Measurements from ENCODE around the gene ZNF784.
A peak's percentile ranks its signal among the peaks of the same experiment; 100 is the strongest.
"Not testable (repeated sequence)": the region's sequence is repeated elsewhere in the genome, so short reads cannot be mapped to it uniquely, and the experiment has no call there.

ZNF784 gene

DNA sequence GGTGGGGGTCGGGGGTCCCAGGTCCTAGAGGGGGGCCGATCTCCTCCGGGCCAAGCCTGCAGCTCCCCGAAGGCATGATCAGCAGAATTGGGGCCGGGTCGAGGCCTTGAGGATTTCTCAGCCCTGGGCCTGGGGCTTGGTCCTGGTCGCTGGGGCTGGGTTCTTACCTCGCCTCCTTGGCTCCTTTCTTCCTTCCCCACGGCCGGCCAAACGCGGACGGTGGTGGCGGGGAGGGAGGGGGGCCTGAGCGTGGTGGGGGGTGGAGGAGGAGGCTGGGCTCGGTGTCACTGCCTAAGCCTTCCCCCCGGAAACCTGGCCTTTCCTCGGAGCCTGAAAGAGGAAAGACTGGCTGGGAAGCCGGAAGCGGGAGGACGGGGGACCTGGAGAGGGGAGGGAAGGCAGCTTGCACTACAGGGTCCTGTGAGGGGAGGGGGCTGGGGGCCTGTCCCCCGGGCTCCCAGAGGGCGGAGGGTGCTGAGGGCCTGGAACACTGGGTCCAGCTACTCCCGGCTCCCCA lies 43.7 kb downstream of the ZNF784 start, which contains the start of gene ZNF579:
TSS of gene ZNF579 (minus strand) at position 221 of the 517 bp plus-strand sequence. CDS start 1,209 bp downstream, outside the sequence.
- peak; percentile 81 to 91 for DNase-seq

DNA sequence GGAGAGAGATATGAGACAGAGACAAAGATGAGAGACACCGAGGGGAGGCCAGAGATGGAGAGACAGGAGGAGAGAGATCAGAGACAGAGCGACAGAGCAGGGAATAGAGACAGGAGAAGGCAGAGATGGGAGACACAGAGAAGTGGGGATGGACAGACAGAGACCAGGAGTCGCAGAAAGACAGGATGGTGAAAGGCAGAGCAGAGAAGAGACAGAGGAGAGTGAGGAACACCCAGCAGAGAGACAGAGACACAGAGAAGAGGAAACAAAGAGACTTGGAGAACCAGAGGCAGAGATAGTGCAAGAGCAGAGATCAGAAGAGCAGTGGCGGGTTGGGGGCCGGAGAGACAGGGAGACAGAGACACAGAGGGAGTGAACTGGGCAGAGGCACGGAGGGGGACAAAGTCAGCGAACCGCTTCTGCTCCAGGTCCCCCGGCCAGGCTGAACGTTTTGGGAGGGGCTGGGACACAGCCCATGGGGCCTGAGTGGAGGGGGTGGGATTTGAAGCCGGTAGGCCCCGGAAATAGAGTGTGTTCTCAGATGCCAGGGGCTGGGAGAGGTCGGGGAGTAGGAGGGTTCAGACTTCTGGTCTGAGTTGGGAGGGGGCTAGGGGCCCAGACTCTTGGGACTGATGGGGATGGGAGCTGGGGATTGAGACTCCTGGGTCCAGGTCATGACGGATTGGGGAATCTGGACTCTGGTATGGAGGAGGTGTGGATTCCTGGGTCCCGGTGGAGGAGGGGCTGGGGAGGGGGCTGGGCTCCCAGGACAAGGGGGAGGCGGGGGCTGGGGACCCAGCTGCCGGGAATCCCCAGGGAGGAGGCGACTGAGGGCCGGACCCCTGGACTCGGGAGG lies 44.4 kb downstream of the ZNF784 start:
- no peak for DNase-seq

GRCh38 chr19:55578761-55579747 lies 45.3 kb downstream of the ZNF784 start:
- no peak for DNase-seq

- DNase-seq: no peak
Measured at GRCh38 chr19:55578031-55578760, 46.2 kb downstream of the ZNF784 start.

- no peak for DNase-seq
Measured at GRCh38 chr19:55576746-55577145, 47.6 kb downstream of the ZNF784 start.

DNA sequence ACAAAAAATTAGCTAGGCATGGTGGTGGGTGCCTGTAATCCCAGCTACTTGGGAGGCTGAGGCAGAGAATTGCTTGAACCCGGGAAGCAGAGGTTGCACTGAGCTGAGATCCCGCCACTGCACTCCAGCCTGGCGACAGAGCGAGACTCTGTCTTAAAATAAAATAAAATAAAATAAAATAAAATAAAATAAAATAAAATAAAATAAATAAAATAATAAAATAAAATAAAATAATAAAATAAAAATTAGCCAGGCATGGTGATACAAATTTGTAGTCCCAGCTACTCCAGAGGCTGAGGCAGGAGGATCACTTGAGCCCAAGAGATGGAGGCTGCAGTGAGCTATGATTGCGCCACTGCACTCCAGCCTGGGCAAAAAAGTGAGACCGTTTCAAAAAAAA lies 50.4 kb downstream of the ZNF784 start:
- DNase-seq: not testable (repeated sequence)
